ENCODE measurements around the gene DRAM1. TPM values are rescaled to one million over a fixed set of nuclear protein-coding genes. Genes with fewer than 3 reads are reported as not detected.

The DRAM1 gene
- total RNA-seq, 1 experiment from 2014 or later: 6.5 TPM

- no peaks in the 10 kb centered on the region for H3K9me3 Mint-ChIP-seq
- no peak overlapping the region for H2AK5ac ChIP-seq (ENCODE audit: insufficient read length, low read length)
Observed at GRCh38 chr12:101941306-101942249, 64.2 kb downstream of the DRAM1 start.

More at GRCh38 chr12:101941306-101942249, 64.2 kb downstream of the DRAM1 start:
- H2BK15ac ChIP-seq (ENCODE audit: low read depth, low read length): no peak overlapping the region
- H4K20me1 ChIP-seq (ENCODE audit: control insufficient read depth, insufficient read depth, insufficient read length): no peaks in the 10 kb centered on the region
- no peaks in the 10 kb centered on the region; the same call in 1 of the 2 replicates for H3K4me1 ChIP-seq (ENCODE audit: insufficient read depth, low read length)
- Mint-ChIP-seq H3K27ac (0 out of 7 replicates have a peak overlapping the region, but pooled peaks of 1 of the 3 experiments have one; percentile 13), H3K27me3 (ENCODE audit: low read depth) (no peaks in the 10 kb centered on the region), H3K4me3 (no peak overlapping the region), H3K4me1 (peaks cover 6 to 7% of the 10 kb centered on the region in 2 experiments), H3K36me3 (ENCODE audit: insufficient read depth in 1 of 3, low read depth in 3 of 3) (no peaks in the 10 kb centered on the region)
- H3K79me2 ChIP-seq (ENCODE audit: insufficient read depth, low read length): no peaks in the 10 kb centered on the region
- H3K9me3 ChIP-seq (ENCODE audit: control insufficient read depth, low read depth, low read length): no peaks in the 10 kb centered on the region
- H2BK5ac ChIP-seq (ENCODE audit: insufficient read length, low read length): no peak overlapping the region
- H2BK120ac ChIP-seq (ENCODE audit: low read depth, low read length, poor library complexity, severe bottlenecking): no peak overlapping the region
- H3K27ac ChIP-seq (ENCODE audit: insufficient read length, low read depth, low read length): no peak overlapping the region
- H3K27me3 ChIP-seq (ENCODE audit: insufficient read depth, low read length): no peaks in the 10 kb centered on the region
- H3K9ac ChIP-seq (ENCODE audit: extremely low read depth, insufficient read length, low read length): no peak overlapping the region
- H2BK12ac ChIP-seq (ENCODE audit: insufficient read length, low read depth, low read length): no peak overlapping the region
- TF ChIP-seq CTCF (conservative IDR thresholded peaks at IDR 0.05): no peak
- WGBS (ENCODE audit: extremely low coverage, insufficient read length, low lambda C conversion rate): no CpG with 5 or more reads among the region's 4 CpGs
- no peak overlapping the region for H4K8ac ChIP-seq (replicated peaks; ENCODE audit: insufficient read length, low read depth, low read length)
- H4K91ac ChIP-seq (ENCODE audit: insufficient read length, low read depth, low read length): no peak overlapping the region
- DNase-seq: no peak
- no peaks in the 10 kb centered on the region for H3K23me2 ChIP-seq (ENCODE audit: insufficient read length, low read depth, low read length, poor library complexity, severe bottlenecking)
- no peak overlapping the region for H4K5ac ChIP-seq (ENCODE audit: insufficient read length, low read depth, low read length)
- no peak overlapping the region for H3K14ac ChIP-seq (ENCODE audit: insufficient read depth, low read length)
- no peak overlapping the region for H2AFZ ChIP-seq (ENCODE audit: low read length)
- no peak overlapping the region for H3K56ac ChIP-seq (ENCODE audit: insufficient read length, low read depth, low read length)
- no peak overlapping the region for H3K18ac ChIP-seq (ENCODE audit: insufficient read length, low read depth, low read length)
- H3T11ph ChIP-seq (ENCODE audit: low read length): no peak overlapping the region
- no peak overlapping the region for H3K4me2 ChIP-seq (ENCODE audit: insufficient read depth, insufficient read length, low read length)
- H2BK20ac ChIP-seq (ENCODE audit: low read depth, low read length, poor library complexity, severe bottlenecking): no peak overlapping the region
- no peak overlapping the region for H3K4ac ChIP-seq (ENCODE audit: low read depth, low read length)
- no peaks in the 10 kb centered on the region for H3K79me1 ChIP-seq (ENCODE audit: insufficient read depth, low read depth, low read length, poor library complexity, severe bottlenecking)
- H3K23ac ChIP-seq (ENCODE audit: insufficient read length, low read depth, low read length): no peak overlapping the region
